GM19324 (cell line): Measurements from ENCODE around the gene VEZT.
"Not testable (repeated sequence)": the region's sequence is repeated elsewhere in the genome, so short reads cannot be mapped to it uniquely, and the experiment has no call there.

Experiments
- ATAC-seq: cut with Tn5 transposase; IDR thresholded peaks from one replicate; pipeline ENCODE4 v1.9.1; 2021; ENCODE audit warnings: mild to moderate bottlenecking, moderate library complexity; ENCODE audit not compliant: unreplicated experiment, low FRiP score

Gene VEZT

DNA sequence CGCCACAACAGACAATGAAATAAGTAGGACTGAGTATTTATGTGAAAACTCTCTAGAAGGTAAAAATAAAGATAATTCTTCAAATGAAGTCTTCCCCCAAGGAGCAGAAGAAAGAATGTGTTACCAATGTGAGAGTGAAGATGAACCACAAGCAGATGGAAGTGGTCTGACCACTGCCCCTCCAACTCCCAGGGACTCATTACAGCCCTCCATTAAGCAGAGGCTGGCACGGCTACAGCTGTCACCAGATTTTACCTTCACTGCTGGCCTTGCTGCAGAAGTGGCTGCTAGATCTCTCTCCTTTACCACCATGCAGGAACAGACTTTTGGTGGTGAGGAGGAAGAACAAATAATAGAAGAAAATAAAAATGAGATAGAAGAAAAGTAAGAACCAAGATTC, 82.7 kb downstream of the VEZT start:
- no peak for ATAC-seq

DNA sequence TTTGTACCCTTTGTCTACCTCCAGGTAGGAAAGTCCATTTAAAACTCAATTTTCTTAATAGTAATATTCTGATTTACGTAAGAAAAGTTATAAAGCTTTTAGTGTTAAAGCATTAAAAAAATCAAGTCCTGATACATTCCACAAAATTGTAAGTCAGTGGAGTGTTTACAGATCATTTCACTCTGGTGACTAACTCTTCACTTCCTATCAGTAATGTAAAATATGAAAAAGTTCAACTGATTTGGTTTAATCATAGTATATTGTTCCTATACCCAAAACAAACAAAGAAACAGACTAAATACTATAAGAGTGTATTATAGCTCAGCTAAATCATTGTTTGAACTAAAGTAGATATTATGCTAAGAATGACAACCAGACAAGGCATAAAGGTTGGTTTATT, 85.9 kb downstream of the VEZT start:
- ATAC-seq = no peak

DNA sequence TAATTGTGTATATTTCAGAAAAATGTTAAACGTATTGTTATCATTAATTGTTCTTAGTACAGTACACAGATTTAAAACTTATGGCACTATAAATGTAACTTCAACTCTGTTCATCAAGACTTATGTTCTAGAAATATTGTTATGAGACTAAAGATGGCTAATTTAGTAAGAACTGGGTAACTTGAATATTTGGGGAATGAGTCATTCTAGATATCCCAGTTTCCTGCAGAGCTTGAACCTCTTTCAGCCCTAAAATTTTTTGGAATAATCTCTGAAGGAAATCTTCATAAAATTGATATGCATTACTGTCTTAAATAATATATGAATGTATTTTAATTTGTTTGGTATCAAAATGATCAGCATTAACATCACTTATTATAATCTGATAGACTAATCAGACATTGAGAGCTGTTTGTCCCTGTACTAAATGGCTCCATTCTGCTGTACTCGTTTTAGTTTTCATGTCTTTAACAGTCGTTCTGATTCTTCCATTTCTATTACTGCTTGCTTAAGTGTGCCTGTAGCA, 87.1 kb downstream of the VEZT start:
- ATAC-seq = no peak

DNA sequence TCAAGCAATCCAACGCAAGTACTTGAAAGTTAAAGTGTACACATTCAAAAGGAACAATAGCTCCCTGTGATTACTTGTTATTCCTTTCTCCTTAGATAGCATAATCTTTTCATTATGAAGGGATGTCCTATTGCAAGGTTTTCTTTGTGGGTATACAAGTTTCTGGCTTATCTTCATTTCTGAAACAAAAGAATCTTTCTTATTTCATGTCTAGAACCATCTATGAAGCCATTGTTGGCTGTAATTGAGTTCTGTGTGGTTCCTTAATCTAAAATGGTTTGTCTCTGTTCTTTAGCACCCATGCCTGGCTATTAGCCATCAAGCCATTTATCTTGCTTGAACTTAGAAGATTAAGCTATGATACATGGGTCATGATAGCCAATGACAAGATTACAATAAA, 95.0 kb downstream of the VEZT start:
- ATAC-seq = no peak

DNA sequence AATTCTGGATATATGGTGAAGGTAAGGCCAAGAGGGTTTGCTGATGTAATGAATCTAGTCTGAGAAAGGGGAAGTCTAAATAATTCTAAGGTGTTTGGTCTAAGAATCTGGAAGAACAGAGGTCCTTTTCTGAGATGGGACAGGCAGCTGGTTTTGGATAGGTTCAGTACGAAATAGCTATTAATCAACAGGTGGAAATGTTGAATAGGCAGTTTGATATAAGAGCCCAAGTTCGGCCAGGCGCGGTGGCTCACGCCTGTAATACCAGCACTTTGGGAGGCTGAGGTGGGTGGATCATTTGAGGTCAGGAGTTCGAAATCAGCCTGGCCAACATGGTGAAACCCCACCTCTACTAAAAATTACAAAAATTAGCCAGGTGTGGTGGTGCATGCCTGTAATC, 97.1 kb downstream of the VEZT start:
- not testable (repeated sequence) for ATAC-seq

DNA sequence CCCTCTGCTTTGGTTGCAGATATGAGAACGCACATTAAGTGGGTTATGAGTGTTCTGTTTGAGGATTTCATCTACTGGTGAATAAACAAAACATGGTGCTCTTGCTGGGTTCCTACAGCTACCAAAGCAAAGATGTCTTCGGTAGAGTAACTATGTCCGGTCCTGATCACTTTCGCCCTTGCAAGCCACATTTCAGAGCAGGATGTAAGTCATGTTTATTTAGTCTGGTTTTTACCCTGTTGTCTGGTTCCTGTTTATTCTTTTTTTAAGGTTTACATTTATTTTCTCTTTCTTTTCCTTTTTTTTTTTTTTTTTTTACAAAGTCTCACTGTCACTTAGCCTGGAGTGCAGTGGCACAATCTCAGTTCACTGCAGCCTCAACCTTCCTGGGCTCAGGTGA, 99.2 kb downstream of the VEZT start:
- ATAC-seq = no peak

DNA sequence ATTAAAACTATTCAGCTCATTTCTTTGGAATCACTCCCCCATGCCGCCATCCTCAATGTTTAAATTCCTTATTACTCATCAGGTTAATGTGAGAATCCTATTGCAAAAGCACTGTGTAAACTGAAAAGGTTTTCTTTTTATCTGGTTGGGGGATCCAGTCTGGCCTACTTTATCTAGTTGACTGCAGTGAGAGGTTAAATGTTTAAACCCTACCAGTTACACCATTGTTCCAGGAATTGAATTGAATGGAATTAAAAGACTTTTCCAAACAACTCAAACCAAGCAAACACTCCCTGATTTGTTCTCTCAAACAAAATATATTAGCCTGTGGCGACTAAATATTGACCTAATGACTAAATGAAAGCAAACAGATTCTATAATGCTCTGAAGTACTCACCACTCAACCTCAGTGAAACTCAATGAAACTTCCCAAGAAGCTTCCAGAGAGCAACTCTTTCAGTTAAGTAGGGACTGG, 100.5 kb downstream of the VEZT start:
- ATAC-seq = no peak

DNA sequence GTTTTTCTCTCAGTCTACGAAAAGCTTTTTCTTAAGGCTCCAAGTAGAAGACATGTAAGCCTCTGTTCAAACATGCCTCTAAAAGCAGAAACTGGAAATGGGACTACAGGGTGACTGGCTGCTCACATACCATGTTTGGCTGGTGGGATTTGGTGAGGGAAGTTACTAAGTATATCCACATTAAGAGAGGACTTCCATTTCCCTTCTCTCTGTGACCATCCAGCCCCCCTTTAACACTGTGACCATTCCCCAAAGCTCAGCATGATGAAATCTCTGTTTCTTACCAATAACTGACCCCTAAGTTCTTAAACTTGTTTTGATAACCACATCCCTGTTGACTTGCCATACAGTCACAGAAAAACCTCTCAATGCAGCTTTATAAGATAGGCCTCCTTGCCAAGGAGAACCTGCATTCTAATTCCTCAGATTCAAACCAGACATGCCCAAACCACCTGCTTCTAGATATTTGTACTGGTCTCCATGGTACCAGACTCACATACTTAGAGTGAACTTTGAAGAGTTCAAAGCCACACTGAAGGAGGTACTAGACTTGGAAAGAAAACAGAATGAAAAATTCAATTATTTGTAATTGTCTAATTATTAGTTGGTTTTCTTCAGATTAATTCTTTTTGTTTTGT, 102.2 kb downstream of the VEZT start:
- no peak for ATAC-seq

DNA sequence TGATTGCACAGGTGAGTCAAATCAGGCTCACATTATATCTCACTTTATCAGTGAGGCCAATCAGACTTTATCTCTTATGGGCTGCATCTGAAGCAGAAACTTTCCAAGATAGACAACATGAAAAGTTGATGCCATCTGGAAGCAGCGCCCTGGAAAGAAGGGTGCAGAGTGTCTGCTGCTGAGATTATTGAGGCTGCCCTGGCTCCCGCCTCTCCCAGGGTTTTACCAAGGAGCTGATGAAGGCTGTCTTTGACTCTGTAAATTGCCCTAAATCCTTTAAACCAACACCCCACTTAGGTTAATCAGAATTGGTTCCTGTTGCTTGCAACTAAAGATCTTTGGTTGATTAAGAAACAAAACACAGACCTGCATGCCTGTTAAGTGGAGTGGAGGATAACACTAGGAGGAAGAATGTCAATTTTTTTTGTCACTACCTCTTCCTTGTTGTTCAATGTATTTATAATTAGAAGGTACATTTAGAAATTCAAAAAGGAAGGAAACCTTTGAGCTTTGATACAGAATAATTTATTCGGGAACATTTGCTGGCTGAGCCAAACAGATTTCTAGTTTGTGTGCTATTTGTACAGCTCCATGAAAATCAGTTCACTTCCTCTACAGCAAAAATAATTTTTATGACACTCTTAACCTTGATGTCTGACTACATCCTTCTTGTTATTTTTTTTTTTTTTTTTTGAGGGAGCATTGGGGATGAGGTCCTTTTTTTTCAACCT, 104.1 kb downstream of the VEZT start:
- no peak for ATAC-seq

DNA sequence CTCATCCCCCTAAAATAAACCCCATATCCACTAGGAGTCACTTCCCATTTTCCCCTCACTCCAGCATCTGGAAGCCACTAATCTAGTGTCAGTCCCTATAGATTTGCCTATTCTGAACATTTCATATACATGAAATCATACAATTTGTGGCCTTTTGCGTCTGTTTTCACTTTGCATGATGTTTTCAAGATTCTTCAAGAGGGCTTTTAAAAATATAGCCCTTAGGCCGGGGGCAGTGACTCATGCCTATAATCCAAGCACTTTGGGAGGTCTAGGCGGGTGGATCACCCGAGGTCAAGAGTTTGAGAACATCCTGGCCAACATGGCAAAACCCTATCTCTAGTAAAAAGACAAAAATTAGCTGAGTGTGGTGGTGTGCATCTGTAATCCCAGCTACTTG, 104.7 kb downstream of the VEZT start:
- no peak for ATAC-seq

DNA sequence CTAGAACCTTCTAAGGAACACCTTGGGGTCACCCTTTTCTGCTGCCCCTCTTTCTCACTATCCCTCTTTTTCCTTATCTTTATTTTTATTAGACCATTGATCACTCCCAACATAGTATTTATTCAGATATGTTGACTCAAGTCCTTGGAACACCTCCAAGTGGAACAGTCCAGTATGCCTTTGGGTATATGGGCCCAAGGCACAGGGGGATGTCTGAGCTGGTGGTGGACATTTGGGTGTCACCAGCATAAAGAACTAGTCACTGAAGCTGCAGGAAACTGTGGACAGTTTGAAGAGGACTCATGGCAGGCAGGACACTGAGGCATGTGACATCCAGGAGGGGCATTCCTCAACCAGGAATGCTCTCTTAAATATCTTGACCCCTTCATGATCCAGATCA, 105.6 kb downstream of the VEZT start:
- no peak for ATAC-seq

DNA sequence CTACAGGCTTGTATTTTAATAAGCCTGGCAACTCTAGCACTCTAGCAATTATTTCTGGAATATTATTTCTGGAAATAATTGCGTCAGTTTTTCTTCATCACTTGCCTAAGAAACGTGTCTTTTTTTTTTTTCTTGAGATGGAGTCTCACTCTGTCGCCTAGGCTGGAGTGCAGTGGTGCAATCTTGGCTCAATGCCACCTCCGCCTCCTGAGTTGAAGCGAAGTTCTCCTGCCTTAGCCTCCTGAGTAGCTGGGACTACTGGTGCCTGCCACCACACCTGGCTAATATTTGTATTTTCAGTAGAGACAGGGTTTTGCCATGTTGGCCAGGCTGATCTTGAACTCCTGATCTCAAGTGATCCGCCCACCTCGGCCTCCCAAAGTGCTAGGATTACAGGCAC, 106.6 kb downstream of the VEZT start:
- not testable (repeated sequence) for ATAC-seq

DNA sequence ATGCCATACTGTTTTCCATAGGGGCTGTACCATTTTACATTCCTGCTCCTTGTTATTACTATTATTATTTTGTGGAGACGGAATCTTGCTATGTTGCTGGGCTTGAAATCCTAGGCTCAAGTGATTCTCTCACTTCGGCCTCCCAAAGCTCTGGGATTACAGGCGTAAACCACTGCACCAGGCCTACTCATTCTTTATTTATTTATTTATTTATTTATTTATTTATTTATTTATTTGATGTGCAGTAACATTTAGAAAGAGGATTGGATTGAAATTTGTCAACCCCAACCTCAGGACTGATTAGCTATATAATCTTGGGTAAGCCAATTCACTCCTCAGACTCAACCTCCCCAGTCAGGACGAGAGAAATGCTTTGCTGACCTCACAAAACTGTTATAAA, 107.9 kb downstream of the VEZT start:
- no peak for ATAC-seq

DNA sequence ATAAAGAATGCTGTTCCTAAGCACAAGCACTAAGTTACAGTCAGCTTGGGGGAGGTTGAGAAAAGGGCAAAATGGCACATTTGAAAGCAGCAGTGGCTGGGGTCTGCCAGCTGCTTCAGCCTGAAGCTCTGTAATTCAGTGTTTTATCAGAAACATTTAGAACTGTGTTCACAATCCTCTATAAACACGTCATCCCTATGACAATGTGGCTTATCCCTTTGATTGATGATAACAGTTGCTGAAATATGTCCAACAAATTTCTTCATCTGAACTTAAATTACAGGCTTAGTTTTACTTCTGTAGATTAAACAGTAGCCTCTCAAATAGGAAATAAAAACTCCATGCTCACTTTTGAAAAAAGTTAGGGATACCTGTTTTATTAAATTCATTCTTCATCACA, 108.8 kb downstream of the VEZT start:
- ATAC-seq = no peak

DNA sequence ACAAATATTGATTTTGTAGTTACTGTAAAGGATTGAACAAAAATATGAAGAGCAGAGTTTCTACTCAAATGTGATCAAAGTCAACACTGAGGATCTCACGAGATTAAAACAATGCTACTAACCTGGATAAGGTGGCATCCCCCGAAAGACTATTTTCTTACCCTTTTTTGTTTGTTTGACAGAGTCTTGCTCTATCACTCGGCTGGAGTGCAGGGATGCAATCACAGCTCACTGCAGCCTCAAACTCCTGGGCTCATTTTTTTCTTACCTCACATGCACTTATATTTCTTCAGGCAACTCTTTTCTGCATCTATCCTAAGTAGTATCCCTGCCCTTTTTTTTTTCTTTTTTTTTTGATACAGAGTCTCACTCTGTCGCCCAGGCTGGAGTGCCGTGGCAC, 109.2 kb downstream of the VEZT start:
- ATAC-seq = no peak

DNA sequence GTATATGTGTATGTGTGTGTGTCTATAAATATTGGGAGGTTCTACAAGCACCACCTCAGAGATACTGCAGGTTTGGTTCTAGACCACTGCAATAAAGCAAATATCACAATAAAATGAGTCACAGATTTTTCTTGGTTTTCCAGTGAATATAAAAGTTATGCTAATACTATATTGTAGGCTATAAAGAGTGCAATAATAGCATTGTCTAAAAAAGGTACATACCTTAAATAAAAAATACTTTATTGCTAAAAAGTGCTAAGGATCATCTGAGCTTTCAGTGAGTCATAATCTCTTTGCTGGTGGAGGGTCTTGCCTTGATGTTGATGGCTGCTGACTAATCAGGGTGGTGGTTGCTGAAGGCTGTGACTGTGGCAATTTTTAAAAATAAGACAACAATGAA, 111.1 kb downstream of the VEZT start:
- no peak for ATAC-seq

DNA sequence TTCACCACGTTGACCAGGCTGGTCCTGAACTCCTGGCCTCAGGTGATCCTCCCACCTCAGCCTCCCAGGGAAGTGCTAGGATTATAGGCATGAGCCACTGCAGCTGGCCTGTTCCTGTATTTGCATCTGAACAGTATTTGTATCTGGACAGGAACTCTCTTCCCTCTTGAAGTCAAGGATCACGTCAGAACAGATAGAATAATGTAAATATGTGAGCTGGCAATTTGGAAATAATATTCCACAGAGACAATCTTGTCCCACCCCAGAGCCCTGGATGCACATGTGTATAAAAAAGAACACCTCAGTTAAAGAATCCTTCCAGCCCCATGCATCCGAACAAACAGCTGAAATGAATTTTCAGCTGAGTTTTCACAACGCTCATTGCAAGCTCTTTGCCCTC, 118.3 kb downstream of the VEZT start:
- no peak for ATAC-seq

DNA sequence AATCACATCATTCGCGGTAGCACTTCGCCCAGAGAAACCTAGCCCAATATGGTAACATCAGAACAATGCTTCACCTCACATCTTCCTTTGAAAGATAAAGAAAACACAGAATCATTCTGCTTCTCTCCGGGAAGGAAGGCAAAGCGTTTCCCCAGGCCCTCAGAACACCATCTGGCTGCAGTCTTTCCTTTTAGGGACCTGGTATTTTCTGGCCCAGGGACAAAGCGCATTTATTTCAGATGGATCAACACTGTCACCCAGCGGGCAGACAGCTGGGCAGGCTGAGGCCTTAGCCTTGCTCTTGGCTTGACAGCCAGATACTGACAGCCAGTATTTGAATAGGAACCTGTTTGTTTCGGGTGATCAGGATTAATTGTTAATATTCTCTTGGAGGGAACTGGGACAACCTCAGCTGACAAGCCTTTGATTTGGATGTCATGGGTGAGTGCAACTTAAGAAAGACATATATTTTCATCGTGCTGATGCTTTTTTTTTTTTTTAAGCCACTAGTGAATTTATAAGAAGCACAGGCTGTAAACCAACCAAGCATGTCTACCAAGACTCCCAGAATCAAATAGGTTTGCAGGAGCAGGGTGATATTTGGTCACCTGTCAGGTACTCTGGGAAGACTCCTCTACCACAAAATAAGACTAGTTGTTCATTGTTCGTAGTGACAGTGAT, 118.9 kb downstream of the VEZT start:
- no peak for ATAC-seq

DNA sequence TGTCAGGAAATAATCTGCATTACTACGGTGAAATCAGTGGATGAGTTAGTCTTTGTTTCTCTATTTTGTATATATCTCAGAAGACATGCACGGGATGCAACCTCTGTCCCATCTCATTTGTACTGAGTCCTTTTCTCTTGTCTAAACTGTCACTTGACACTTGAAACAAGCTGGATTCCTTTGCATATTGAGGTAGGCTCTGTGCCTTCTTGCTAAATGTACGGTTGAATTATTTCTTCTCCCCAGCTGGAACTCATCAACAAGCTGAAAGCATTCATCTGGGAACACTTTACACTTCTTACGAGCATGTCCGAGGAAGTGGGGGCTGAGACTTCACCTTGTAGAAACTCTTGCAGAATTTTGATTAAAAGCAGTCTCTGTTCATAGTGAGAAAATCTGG, 119.5 kb downstream of the VEZT start:
- no peak for ATAC-seq

DNA sequence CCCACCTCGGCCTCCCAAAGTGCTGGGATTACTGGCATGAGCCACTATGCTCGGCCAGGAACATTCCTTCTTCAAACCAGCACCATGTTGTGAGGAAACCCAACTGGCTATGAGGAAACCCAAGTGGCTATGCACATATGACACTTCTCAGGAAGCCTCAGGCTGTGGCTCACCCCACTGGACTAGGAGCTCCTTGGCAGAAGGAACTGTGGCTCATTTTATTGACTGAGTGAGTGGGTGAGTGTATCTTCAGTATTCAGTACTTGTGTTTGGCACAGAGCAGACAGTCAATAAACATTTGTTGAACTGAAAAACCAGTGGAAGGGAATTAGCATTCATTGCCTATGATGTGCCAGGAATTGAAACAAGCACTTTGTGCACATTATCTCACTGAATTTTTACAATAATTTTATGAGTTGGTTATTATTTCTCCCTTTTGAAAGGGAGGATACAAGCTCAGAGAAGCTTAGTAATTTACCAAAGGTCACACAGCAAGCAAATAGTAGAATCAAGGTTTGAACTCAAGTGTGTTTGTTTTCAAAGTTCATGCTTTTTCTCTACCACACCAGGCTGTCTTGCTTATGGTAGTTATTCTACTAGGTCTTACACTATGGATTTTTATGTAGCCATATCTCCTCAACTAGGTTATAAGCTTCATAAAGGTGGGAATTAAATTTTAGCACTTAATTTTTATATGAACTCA, 121.6 kb downstream of the VEZT start:
- ATAC-seq = no peak

DNA sequence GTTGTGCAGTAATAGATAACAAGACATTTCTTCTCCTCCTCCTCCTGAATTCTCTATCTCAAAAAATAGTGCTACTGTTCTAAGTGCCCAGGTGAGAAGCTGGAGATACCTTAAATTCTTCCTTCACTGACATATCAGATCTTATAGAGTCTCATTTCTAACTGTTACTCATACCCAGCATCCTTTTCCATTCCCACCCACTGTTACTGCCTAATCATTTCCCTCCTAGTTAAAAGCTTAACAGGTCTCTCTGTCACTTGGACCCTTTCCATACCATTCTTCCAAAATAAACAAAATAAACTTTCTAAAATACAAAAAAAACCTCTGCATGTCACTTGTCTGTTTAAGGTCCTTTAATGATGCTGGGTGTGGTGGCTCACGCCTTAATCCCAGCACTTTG, 124.4 kb downstream of the VEZT start:
- no peak for ATAC-seq
